Measurements from ENCODE around the gene RGS7BP. TPM values are rescaled to one million over a fixed set of nuclear protein-coding genes. Genes with fewer than 3 reads are reported as not detected.

RGS7BP gene
- total RNA-seq, 1 donor from 2014 or later: 0.27 TPM

- no peaks in the 10 kb centered on the region for H3K9me3 Mint-ChIP-seq (ENCODE audit: unreplicated experiment)
- H3K27ac Mint-ChIP-seq (ENCODE audit: unreplicated experiment): no peak overlapping the region
- no peaks in the 10 kb centered on the region for H3K36me3 Mint-ChIP-seq (ENCODE audit: unreplicated experiment)
- H3K4me1 Mint-ChIP-seq (ENCODE audit: low read depth, unreplicated experiment): no peaks in the 10 kb centered on the region
- H3K27me3 Mint-ChIP-seq (ENCODE audit: unreplicated experiment): no peaks in the 10 kb centered on the region
- no peak overlapping the region for H3K4me3 Mint-ChIP-seq (ENCODE audit: unreplicated experiment)
- TF ChIP-seq CTCF (IDR thresholded peaks at IDR 0.05; ENCODE audit: partially characterized antibody, unreplicated experiment): no peak
- DNase-seq: no peak
Measured at GRCh38 chr5:64646169-64646568, 140.4 kb downstream of the RGS7BP start.

GRCh38 chr5:64649512-64649911 is 143.7 kb downstream of the RGS7BP start:
- Mint-ChIP-seq H3K27me3 (ENCODE audit: unreplicated experiment) (no peaks in the 10 kb centered on the region), H3K27ac (ENCODE audit: unreplicated experiment) (no peak overlapping the region), H3K4me1 (ENCODE audit: low read depth, unreplicated experiment) (no peaks in the 10 kb centered on the region), H3K36me3 (ENCODE audit: unreplicated experiment) (peaks cover 4% of the 10 kb centered on the region), H3K9me3 (ENCODE audit: unreplicated experiment) (no peaks in the 10 kb centered on the region), H3K4me3 (ENCODE audit: unreplicated experiment) (no peak overlapping the region)
- TF ChIP-seq CTCF (IDR thresholded peaks at IDR 0.05; ENCODE audit: partially characterized antibody, unreplicated experiment): no peak
- no peak for DNase-seq

- H3K27me3 Mint-ChIP-seq (ENCODE audit: unreplicated experiment): no peaks in the 10 kb centered on the region
- DNase-seq: no peak
- no peak overlapping the region for H3K27ac Mint-ChIP-seq (ENCODE audit: unreplicated experiment)
- no peaks in the 10 kb centered on the region for H3K4me1 Mint-ChIP-seq (ENCODE audit: low read depth, unreplicated experiment)
- no peak overlapping the region for H3K4me3 Mint-ChIP-seq (ENCODE audit: unreplicated experiment)
- no peak for TF ChIP-seq CTCF (IDR thresholded peaks at IDR 0.05; ENCODE audit: partially characterized antibody, unreplicated experiment)
- peaks cover 1% of the 10 kb centered on the region for H3K9me3 Mint-ChIP-seq (ENCODE audit: unreplicated experiment)
- peaks cover 4% of the 10 kb centered on the region for H3K36me3 Mint-ChIP-seq (ENCODE audit: unreplicated experiment)
Measured at GRCh38 chr5:64653766-64654560, 148.1 kb downstream of the RGS7BP start.

- Mint-ChIP-seq H3K27ac (ENCODE audit: unreplicated experiment) (no peak overlapping the region), H3K4me1 (ENCODE audit: low read depth, unreplicated experiment) (no peaks in the 10 kb centered on the region), H3K36me3 (ENCODE audit: unreplicated experiment) (peaks cover 4% of the 10 kb centered on the region), H3K9me3 (ENCODE audit: unreplicated experiment) (peaks cover 1% of the 10 kb centered on the region), H3K4me3 (ENCODE audit: unreplicated experiment) (no peak overlapping the region), H3K27me3 (ENCODE audit: unreplicated experiment) (no peaks in the 10 kb centered on the region)
- no peak for DNase-seq
- no peak for TF ChIP-seq CTCF (IDR thresholded peaks at IDR 0.05; ENCODE audit: partially characterized antibody, unreplicated experiment)
Measured at GRCh38 chr5:64654561-64654938, 148.7 kb downstream of the RGS7BP start.

GRCh38 chr5:64655596-64655995 is 149.8 kb downstream of the RGS7BP start:
- H3K4me1 Mint-ChIP-seq (ENCODE audit: low read depth, unreplicated experiment): no peaks in the 10 kb centered on the region
- H3K9me3 Mint-ChIP-seq (ENCODE audit: unreplicated experiment): peaks cover 1% of the 10 kb centered on the region
- H3K27ac Mint-ChIP-seq (ENCODE audit: unreplicated experiment): no peak overlapping the region
- H3K36me3 Mint-ChIP-seq (ENCODE audit: unreplicated experiment): peaks cover 4% of the 10 kb centered on the region
- H3K4me3 Mint-ChIP-seq (ENCODE audit: unreplicated experiment): no peak overlapping the region
- no peaks in the 10 kb centered on the region for H3K27me3 Mint-ChIP-seq (ENCODE audit: unreplicated experiment)
- TF ChIP-seq CTCF (IDR thresholded peaks at IDR 0.05; ENCODE audit: partially characterized antibody, unreplicated experiment): no peak
- DNase-seq: no peak
